Ureter (tissue), 1 donor: ENCODE measurements around the gene AHNAK2. TPM values are rescaled to one million over a fixed set of nuclear protein-coding genes. Genes with fewer than 3 reads are reported as not detected.

Source experiments
- DNase-seq: peaks from one replicate; pipeline ENCODE4 v3.0.0-alpha.2; 2020; ENCODE audit warnings: low spot score
- total RNA-seq: library from RNA; stranded (reverse); gene quantifications from one replicate; pipeline ENCODE4 v1.2.4, GENCODE V29; 2023
- donor health status: DM: yes; HTN: yes; CAD: no.

The AHNAK2 gene
- total RNA-seq, 1 donor from 2014 or later = 34.5 TPM

- DNase-seq = no peak
Observed at GRCh38 chr14:104986487-104987164, 8.5 kb upstream of the AHNAK2 start.

GRCh38 chr14:104985675-104986486 is 7.7 kb upstream of the AHNAK2 start, which contains the start of gene CLBA1:
Gene CLBA1 (plus strand): TSS chr14:104985788. CDS start chr14:104986432, 644 bp downstream.
- peak; percentile 86 for DNase-seq

GRCh38 chr14:104984056-104984894 is 6.1 kb upstream of the AHNAK2 start:
- DNase-seq = no peak

GRCh38 chr14:104983231-104983721 is 5.1 kb upstream of the AHNAK2 start:
- no peak for DNase-seq

GRCh38 chr14:104982548-104983230 is 4.5 kb upstream of the AHNAK2 start:
- DNase-seq = no peak

- no peak for DNase-seq
Observed at GRCh38 chr14:104981699-104982541, 3.7 kb upstream of the AHNAK2 start.

GRCh38 chr14:104980611-104981531 is 2.7 kb upstream of the AHNAK2 start:
- no peak for DNase-seq

- no peak for DNase-seq
Observed at GRCh38 chr14:104979758-104980610, 1.8 kb upstream of the AHNAK2 start.

- DNase-seq = no peak
Observed at GRCh38 chr14:104978746-104979691, 845 bp upstream of the AHNAK2 start.

GRCh38 chr14:104977008-104977680 is 1.0 kb downstream of the AHNAK2 start:
- DNase-seq = no peak

- peak; percentile 91 for DNase-seq
Observed at GRCh38 chr14:104976198-104977007, 1.8 kb downstream of the AHNAK2 start.

- no peak for DNase-seq
Observed at GRCh38 chr14:104975481-104976197, 2.5 kb downstream of the AHNAK2 start.

GRCh38 chr14:104974665-104975390 is 3.3 kb downstream of the AHNAK2 start:
- no peak for DNase-seq

- DNase-seq = no peak
Observed at GRCh38 chr14:104974146-104974541, 4.0 kb downstream of the AHNAK2 start.
